ENCODE results near the gene PTGR3.

PTGR3 gene

GRCh38 chr18:75209951-75210258 is 966 bp upstream of the PTGR3 start (continued):
- TF ChIP-seq, protein P1, sequence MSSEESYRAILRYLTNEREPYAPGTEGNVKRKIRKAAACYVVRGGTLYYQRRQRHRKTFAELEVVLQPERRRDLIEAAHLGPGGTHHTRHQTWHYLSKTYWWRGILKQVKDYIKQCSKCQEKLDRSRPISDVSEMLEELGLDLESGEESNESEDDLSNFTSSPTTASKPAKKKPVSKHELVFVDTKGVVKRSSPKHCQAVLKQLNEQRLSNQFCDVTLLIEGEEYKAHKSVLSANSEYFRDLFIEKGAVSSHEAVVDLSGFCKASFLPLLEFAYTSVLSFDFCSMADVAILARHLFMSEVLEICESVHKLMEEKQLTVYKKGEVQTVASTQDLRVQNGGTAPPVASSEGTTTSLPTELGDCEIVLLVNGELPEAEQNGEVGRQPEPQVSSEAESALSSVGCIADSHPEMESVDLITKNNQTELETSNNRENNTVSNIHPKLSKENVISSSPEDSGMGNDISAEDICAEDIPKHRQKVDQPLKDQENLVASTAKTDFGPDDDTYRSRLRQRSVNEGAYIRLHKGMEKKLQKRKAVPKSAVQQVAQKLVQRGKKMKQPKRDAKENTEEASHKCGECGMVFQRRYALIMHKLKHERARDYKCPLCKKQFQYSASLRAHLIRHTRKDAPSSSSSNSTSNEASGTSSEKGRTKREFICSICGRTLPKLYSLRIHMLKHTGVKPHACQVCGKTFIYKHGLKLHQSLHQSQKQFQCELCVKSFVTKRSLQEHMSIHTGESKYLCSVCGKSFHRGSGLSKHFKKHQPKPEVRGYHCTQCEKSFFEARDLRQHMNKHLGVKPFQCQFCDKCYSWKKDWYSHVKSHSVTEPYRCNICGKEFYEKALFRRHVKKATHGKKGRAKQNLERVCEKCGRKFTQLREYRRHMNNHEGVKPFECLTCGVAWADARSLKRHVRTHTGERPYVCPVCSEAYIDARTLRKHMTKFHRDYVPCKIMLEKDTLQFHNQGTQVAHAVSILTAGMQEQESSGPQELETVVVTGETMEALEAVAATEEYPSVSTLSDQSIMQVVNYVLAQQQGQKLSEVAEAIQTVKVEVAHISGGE (tag by site-specific recombination; conservative IDR thresholded peaks at IDR 0.05; ENCODE audit: low read depth), result peak; percentile 25

- no peak for TF ChIP-seq ZNF513 (tag by site-specific recombination; IDR thresholded peaks at IDR 0.05)
- TF ChIP-seq, protein P2, sequence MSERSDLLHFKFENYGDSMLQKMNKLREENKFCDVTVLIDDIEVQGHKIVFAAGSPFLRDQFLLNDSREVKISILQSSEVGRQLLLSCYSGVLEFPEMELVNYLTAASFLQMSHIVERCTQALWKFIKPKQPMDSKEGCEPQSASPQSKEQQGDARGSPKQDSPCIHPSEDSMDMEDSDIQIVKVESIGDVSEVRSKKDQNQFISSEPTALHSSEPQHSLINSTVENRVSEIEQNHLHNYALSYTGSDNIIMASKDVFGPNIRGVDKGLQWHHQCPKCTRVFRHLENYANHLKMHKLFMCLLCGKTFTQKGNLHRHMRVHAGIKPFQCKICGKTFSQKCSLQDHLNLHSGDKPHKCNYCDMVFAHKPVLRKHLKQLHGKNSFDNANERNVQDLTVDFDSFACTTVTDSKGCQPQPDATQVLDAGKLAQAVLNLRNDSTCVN (tag by site-specific recombination; optimal IDR thresholded peaks at IDR 0.05), result peak; percentile 50
- TF ChIP-seq ZNF449 (tag by site-specific recombination; IDR thresholded peaks at IDR 0.05), result no peak
- TF ChIP-seq EGR2 (tag by site-specific recombination; IDR thresholded peaks at IDR 0.05; ENCODE audit: low read depth), result no peak
- TF ChIP-seq ZBTB8A (tag by site-specific recombination; IDR thresholded peaks at IDR 0.05), result peak; percentile 75
- TF ChIP-seq, protein P3, sequence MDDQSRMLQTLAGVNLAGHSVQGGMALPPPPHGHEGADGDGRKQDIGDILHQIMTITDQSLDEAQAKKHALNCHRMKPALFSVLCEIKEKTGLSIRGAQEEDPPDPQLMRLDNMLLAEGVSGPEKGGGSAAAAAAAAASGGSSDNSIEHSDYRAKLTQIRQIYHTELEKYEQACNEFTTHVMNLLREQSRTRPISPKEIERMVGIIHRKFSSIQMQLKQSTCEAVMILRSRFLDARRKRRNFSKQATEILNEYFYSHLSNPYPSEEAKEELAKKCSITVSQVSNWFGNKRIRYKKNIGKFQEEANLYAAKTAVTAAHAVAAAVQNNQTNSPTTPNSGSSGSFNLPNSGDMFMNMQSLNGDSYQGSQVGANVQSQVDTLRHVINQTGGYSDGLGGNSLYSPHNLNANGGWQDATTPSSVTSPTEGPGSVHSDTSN (CRISPR knock-in tag; IDR thresholded peaks at IDR 0.05), result 0 out of 2 replicates have a peak, but pooled peaks have one; percentile 36
- Histone ChIP-seq H3K4me3 (ENCODE audit: low read depth, low read length) (peak overlapping the region; percentile 91), H3K4me1 (ENCODE audit: control insufficient read depth, insufficient read depth, low read length) (peaks cover 29% of the 10 kb centered on the region), H3K9me3 (ENCODE audit: control insufficient read depth, insufficient read depth, low read depth, low read length) (no peaks in the 10 kb centered on the region), H3K27ac (ENCODE audit: extremely low read depth, low read depth, low read length) (peak overlapping the region; percentile 99), H3K36me3 (ENCODE audit: control insufficient read depth in 2 of 2, insufficient read depth in 1 of 2, low read length in 2 of 2) (no peaks in the 10 kb centered on the region)
- POLR2A ChIA-PET, result interaction anchor here (0.6 to 0.7 kb wide), 3 partner anchors 33 to 610 kb away, joined by 3 read pairs; no protein-coding TSS in a partner anchor
- CTCF ChIA-PET, result interaction anchor here (0.6 kb wide), 1 partner anchor 234 kb away, joined by 3 read pairs; no protein-coding TSS in a partner anchor
Measured at GRCh38 chr18:75208836-75209128, 157 bp downstream of the PTGR3 start.

DNA sequence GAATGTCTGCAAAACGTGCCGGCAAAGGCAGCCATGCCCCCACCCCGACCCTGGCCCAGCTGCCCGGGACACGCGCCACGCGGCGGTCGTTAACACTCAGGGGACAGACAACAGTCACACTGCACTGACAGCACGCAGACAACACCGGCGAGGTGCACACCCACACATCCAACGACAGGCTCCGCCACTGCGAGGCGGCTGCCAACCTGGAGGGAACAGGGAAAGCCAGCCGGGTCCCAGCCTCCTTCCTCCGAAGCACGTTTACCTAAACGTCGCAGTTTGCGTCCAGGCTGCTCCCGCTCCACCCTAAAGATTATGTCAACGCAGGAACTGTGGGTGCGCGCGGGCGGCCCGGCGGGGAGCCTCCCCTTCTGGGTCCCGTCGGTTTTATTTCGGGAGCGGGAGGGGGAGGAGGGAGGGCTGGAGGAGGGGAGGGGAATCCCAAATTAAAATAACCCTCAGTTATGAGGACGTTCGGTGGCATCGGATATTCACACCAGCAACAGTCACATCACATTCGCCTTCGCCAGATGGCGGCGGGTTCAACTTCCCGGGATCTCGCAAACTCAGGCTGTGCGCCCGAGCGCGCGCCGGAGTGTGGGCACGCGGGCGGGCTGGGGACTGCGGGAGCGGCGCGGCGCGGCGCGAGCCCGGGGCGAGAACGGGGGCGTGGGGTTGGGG is 644 bp downstream of the PTGR3 start:
- Histone ChIP-seq H3K4me3 (ENCODE audit: low read depth, low read length) (peak overlapping the region; percentile 91), H3K36me3 (ENCODE audit: control insufficient read depth in 2 of 2, insufficient read depth in 1 of 2, low read length in 2 of 2) (no peaks in the 10 kb centered on the region), H3K27ac (ENCODE audit: extremely low read depth, low read depth, low read length) (peak overlapping the region; percentile 99), H3K4me1 (ENCODE audit: control insufficient read depth, insufficient read depth, low read length) (peaks cover 25% of the 10 kb centered on the region), H3K9me3 (ENCODE audit: control insufficient read depth, insufficient read depth, low read depth, low read length) (no peaks in the 10 kb centered on the region)
- CTCF ChIA-PET, result interaction anchor here (0.7 kb wide), 1 partner anchor 171 kb away, joined by 3 read pairs; no protein-coding TSS in a partner anchor
- POLR2A ChIA-PET, result no interaction called here
- TF ChIP-seq HIC1 (tag by site-specific recombination; IDR thresholded peaks at IDR 0.05) (peak; percentile 31; the same call in 1 of the 2 replicates), YY2 (tag by site-specific recombination; IDR thresholded peaks at IDR 0.05) (no peak), ZNF362 (tag by site-specific recombination; IDR thresholded peaks at IDR 0.05) (no peak), BCL11B (tag by site-specific recombination; IDR thresholded peaks at IDR 0.05; ENCODE audit: low read depth) (no peak), PRDM10 (tag by site-specific recombination; IDR thresholded peaks at IDR 0.05) (no peak)
